Spleen (tissue), 11 donors: ENCODE data around the gene ROBO1. TPM values are rescaled to one million over a fixed set of nuclear protein-coding genes. Genes with fewer than 3 reads are reported as not detected.

ENCODE experiments used
- DNase-seq: peaks from one replicate; pipeline ENCODE4 v3.0.0-alpha.2; 2020
- H3K27ac ChIP-seq, 8 donors: fragments of 200-600 bp; sonication (generic) in 7 of 8; 1 replicate in 4 of 8; 2 replicates in 4 of 8; pipeline versions ENCODE4 v1.5.0 to v1.8.0; 2016 to 2021; ENCODE audit warnings: inconsistent platforms in 4 of 8, mild to moderate bottlenecking in 4 of 8, moderate library complexity in 1 of 8
- H3K27me3 ChIP-seq, 7 donors: fragments of 200-600 bp; sonication (generic) in 6 of 7; replicated peaks in 1 of 7; 1 replicate in 4 of 7; 2 replicates in 3 of 7; pipeline versions ENCODE4 v1.5.0 to v1.8.0; 2016 to 2021; ENCODE audit warnings: inconsistent platforms in 3 of 7, mild to moderate bottlenecking in 1 of 7
- H3K36me3 ChIP-seq, 6 donors: fragments of 200-600 bp; sonication (generic) in 5 of 6; 1 replicate in 4 of 6; 2 replicates in 2 of 6; pipeline versions ENCODE4 v1.5.0 to v1.8.0; 2016 to 2021; ENCODE audit warnings: inconsistent platforms in 2 of 6
- H3K4me1 ChIP-seq, 6 donors: fragments of 200-600 bp; sonication (generic) in 5 of 6; 1 replicate in 3 of 6; 2 replicates in 3 of 6; pipeline versions ENCODE4 v1.5.0 to v1.8.0; 2016 to 2021; ENCODE audit warnings: inconsistent platforms in 3 of 6
- H3K4me3 ChIP-seq, 8 donors: fragments of 200-600 bp; sonication (generic) in 7 of 8; 1 replicate in 4 of 8; 2 replicates in 4 of 8; pipeline versions ENCODE4 v1.5.0 to v1.8.0; 2016 to 2021; ENCODE audit warnings: inconsistent platforms in 4 of 8, mild to moderate bottlenecking in 4 of 8, moderate library complexity in 2 of 8
- H3K9me3 ChIP-seq, 8 donors: fragments of 200-600 bp; sonication (generic) in 7 of 8; 1 replicate in 4 of 8; 2 replicates in 4 of 8; pipeline versions ENCODE4 v1.5.0 to v1.8.0; 2016 to 2021; ENCODE audit warnings: inconsistent platforms in 4 of 8
- CTCF ChIP-seq, 11 experiments: fragments of 200-600 bp in 7 of 11; fragments of 450-650 bp in 4 of 11; sonication (generic) in 4 of 11; IDR thresholded peaks in 8 of 11; conservative IDR thresholded peaks in 3 of 11; 1 replicate in 7 of 11; 2 replicates in 4 of 11; pipeline versions ENCODE4 v1.4.0 to v1.8.0; 2016 to 2021; ENCODE audit warnings: antibody characterized with exemption in 11 of 11, inconsistent platforms in 4 of 11, mild to moderate bottlenecking in 1 of 11
- POLR2A ChIP-seq, 3 donors: fragments of 450-650 bp; IDR thresholded peaks; one replicate each; pipeline ENCODE4 v1.5.1; 2017; ENCODE audit warnings: antibody characterized with exemption in 3 of 3, mild to moderate bottlenecking in 1 of 3
- POLR2AphosphoS5 ChIP-seq, 3 donors: sonication (generic); formaldehyde crosslinking; IDR thresholded peaks; one replicate each; pipeline ENCODE4 v1.5.1; 2017; ENCODE audit warnings: antibody characterized with exemption in 3 of 3
- WGBS, 5 donors: extraction: QIAGEN DNeasy Blood & Tissue Kit in 3 of 5; methylation state at CpG; one replicate each; pipeline versions ENCODE4 v1.1.5 to v1.1.7; 2013 to 2018; 5-methylcytosine and 5-hydroxymethylcytosine counted together
- intact Hi-C: fragments of 100-400 bp; cut with DNase I; formaldehyde crosslinking; loops from one replicate; pipeline ENCODE4 v1.15.0; 2023; ENCODE audit warnings: low total_unique reads
- polyA plus RNA-seq, 3 donors: library from polyadenylated mRNA; stranded (reverse); fragments of 200-250 nt; gene quantifications; one replicate each; pipeline ENCODE4 v1.2.1, GENCODE V29; 2013
- total RNA-seq, 7 donors: library from RNA; depleted of rRNA in 3 of 7; stranded (reverse); fragments of >200 nt in 3 of 7; fragmentation: NEBNext Ultra II Directional in 4 of 7; extraction: Animal tissue kit (Norgen Biotek cat#: 25700) in 4 of 7; gene quantifications; one replicate each; pipeline versions ENCODE4 v1.1.0 to v1.2.1, GENCODE V29; 2016 to 2021
- donor health status: healthy with polysubstance abuse.
- donor health status: DM: no; HTN: no; CAD: no; lungs with moderate emphysema.
- donor health status: DM: no; HTN: no; CAD: no.
- donor health status: Bipolar disorder and iron deficiency.
- donor health status: healthy.
- donor health status: DM: no; HTN: no; CAD: no.
- donor health status: DM: yes; HTN: yes; CAD: no.

The ROBO1 gene
- total and polyA plus RNA-seq, 10 donors, result 3.4 to 37.3 (median 26.0) TPM

GRCh38 chr3:79412537-79412936 is 355.3 kb downstream of the ROBO1 start:
- Histone ChIP-seq H3K9me3 (no peaks in the 10 kb centered on the region), H3K4me1 (no peaks in the 10 kb centered on the region), H3K27ac (no peak overlapping the region), H3K27me3 (no peaks in the 10 kb centered on the region), H3K4me3 (no peak overlapping the region), H3K36me3 (no peaks in the 10 kb centered on the region)
- intact Hi-C loops, result no loop called here
- DNase-seq, result no peak
- WGBS, 5 donors, result 0% methylated on average over 1 of the region's 1 CpG
- no peak for TF ChIP-seq CTCF (IDR thresholded peaks at IDR 0.05 in 8 of 11, conservative IDR thresholded peaks at IDR 0.05 in 3 of 11)
- no peak for TF ChIP-seq POLR2AphosphoS5 (IDR thresholded peaks at IDR 0.05)

- no peak overlapping the region for H3K4me3 ChIP-seq
- H3K36me3 ChIP-seq, result no peaks in the 10 kb centered on the region
- no peaks in the 10 kb centered on the region for H3K4me1 ChIP-seq
- no peak for DNase-seq
- H3K27me3 ChIP-seq, result no peaks in the 10 kb centered on the region
- 63 to 81% (median 73%) methylated on average over 2 of the region's 2 CpGs for WGBS, 5 donors
- no peaks in the 10 kb centered on the region for H3K9me3 ChIP-seq
- intact Hi-C loops, result no loop called here
- TF ChIP-seq CTCF (IDR thresholded peaks at IDR 0.05 in 8 of 11, conservative IDR thresholded peaks at IDR 0.05 in 3 of 11) (no peak), POLR2AphosphoS5 (IDR thresholded peaks at IDR 0.05) (no peak), POLR2A (IDR thresholded peaks at IDR 0.05) (no peak)
- no peak overlapping the region for H3K27ac ChIP-seq
These were observed 357.2 kb downstream of the ROBO1 start for GRCh38 chr3:79410617-79411016.

GRCh38 chr3:79410136-79410535 is 357.7 kb downstream of the ROBO1 start:
- no peak overlapping the region for H3K27ac ChIP-seq
- 58 to 87% (median 78%) methylated on average over 2 of the region's 2 CpGs for WGBS, 5 donors
- no peaks in the 10 kb centered on the region for H3K36me3 ChIP-seq
- H3K4me1 ChIP-seq, result no peaks in the 10 kb centered on the region
- no peak for DNase-seq
- intact Hi-C loops, result no loop called here
- no peak overlapping the region for H3K4me3 ChIP-seq
- H3K27me3 ChIP-seq, result no peaks in the 10 kb centered on the region
- no peaks in the 10 kb centered on the region for H3K9me3 ChIP-seq
- TF ChIP-seq POLR2A (IDR thresholded peaks at IDR 0.05) (no peak), POLR2AphosphoS5 (IDR thresholded peaks at IDR 0.05) (no peak), CTCF (IDR thresholded peaks at IDR 0.05 in 8 of 11, conservative IDR thresholded peaks at IDR 0.05 in 3 of 11) (no peak)

- Histone ChIP-seq H3K4me1 (no peaks in the 10 kb centered on the region), H3K27me3 (no peaks in the 10 kb centered on the region), H3K36me3 (no peaks in the 10 kb centered on the region), H3K27ac (no peak overlapping the region), H3K4me3 (no peak overlapping the region), H3K9me3 (no peaks in the 10 kb centered on the region)
- no peak for TF ChIP-seq CTCF (IDR thresholded peaks at IDR 0.05 in 8 of 11, conservative IDR thresholded peaks at IDR 0.05 in 3 of 11)
- no peak for TF ChIP-seq POLR2A (IDR thresholded peaks at IDR 0.05)
- TF ChIP-seq POLR2AphosphoS5 (IDR thresholded peaks at IDR 0.05), result no peak
- DNase-seq, result no peak
- WGBS, 5 donors, result 67 to 87% (median 71%) methylated on average over 2 of the region's 2 CpGs
- intact Hi-C loops, result no loop called here
These were observed 361.6 kb downstream of the ROBO1 start for GRCh38 chr3:79406175-79406574.
